SK-N-SH (cell line): ENCODE results near the gene PDE6G. TPM values are rescaled to one million over a fixed set of nuclear protein-coding genes. Genes with fewer than 3 reads are reported as not detected.

Experiments
- CTCF ChIA-PET: fragments of 300-600, 350-600 bp; formaldehyde crosslinking; extraction: SDS; loops from one replicate; lab custom pipeline; 2021; lab: Yijun Ruan, JAX
- POLR2A ChIA-PET: fragments of 350-600 bp; sonication (Branson Sonifier 250); formaldehyde crosslinking; extraction: SDS; loops from one replicate; lab custom pipeline; 2020; ENCODE audit warnings: antibody characterized with exemption, inconsistent platforms; lab: Yijun Ruan, JAX
- DNase-seq: peaks from one replicate; pipeline ENCODE4 v3.0.0; 2012
- H2AFZ ChIP-seq: fragments of 200-600 bp; sonication (generic); 2 replicates; pipeline ENCODE4 v1.8.1; 2016; ENCODE audit warnings: antibody characterized with exemption, mild to moderate bottlenecking, low read depth
- H3F3A ChIP-seq: fragments of 200-600 bp; sonication (generic); replicated peaks from 2 replicates; pipeline ENCODE3; 2016; ENCODE audit warnings: antibody characterized with exemption, mild to moderate bottlenecking; ENCODE audit not compliant: insufficient read depth
- H3K27ac ChIP-seq, 2 experiments: fragments of 200-500 bp in 1 of 2; fragments of 200-600 bp in 1 of 2; sonication (Bioruptor generic) in 1 of 2; sonication (generic), shearing (Covaris generic) in 1 of 2; 2 replicates each; pipeline versions ENCODE4 v1.5.1 to v1.6.1; 2014 to 2016; ENCODE audit warnings: low read depth in 2 of 2, inconsistent platforms in 1 of 2, low read length in 1 of 2, mild to moderate bottlenecking in 1 of 2, mixed read lengths in 1 of 2
- H3K27me3 ChIP-seq: fragments of 200-600 bp; sonication (generic), shearing (Covaris generic); 2 replicates; pipeline ENCODE4 v1.6.1; 2016; ENCODE audit warnings: mixed run types; ENCODE audit not compliant: insufficient read depth
- H3K36me3 ChIP-seq, 2 experiments: fragments of 200-500 bp in 1 of 2; fragments of 200-600 bp in 1 of 2; sonication (Bioruptor generic) in 1 of 2; sonication (generic) in 1 of 2; replicated peaks in 1 of 2; 2 replicates each; pipeline versions ENCODE3 to v1.5.1; 2014 to 2016; ENCODE audit warnings: low read length in 1 of 2, mild to moderate bottlenecking in 1 of 2; ENCODE audit not compliant: insufficient read depth in 2 of 2, control insufficient read depth in 1 of 2
- H3K4me1 ChIP-seq, 2 experiments: fragments of 200-500 bp in 1 of 2; fragments of 200-600 bp in 1 of 2; sonication (Bioruptor generic) in 1 of 2; sonication (generic), shearing (Covaris generic) in 1 of 2; 2 replicates each; pipeline versions ENCODE4 v1.5.1 to v1.6.1; 2014 to 2016; ENCODE audit warnings: low read depth in 1 of 2, low read length in 1 of 2, mixed run types in 1 of 2; ENCODE audit not compliant: insufficient read depth in 2 of 2, control insufficient read depth in 1 of 2
- H3K4me2 ChIP-seq: fragments of 200-600 bp; sonication (generic), shearing (Covaris generic); 2 replicates; pipeline ENCODE4 v1.6.1; 2017; ENCODE audit warnings: mixed run types
- H3K4me3 ChIP-seq, 2 experiments: fragments of 200-500 bp in 1 of 2; fragments of 200-600 bp in 1 of 2; sonication (Bioruptor generic) in 1 of 2; sonication (generic), shearing (Covaris generic) in 1 of 2; 2 replicates each; pipeline versions ENCODE4 v1.5.1 to v1.8.1; 2014 to 2016; ENCODE audit warnings: low read depth in 2 of 2, inconsistent platforms in 1 of 2, low read length in 1 of 2, mild to moderate bottlenecking in 1 of 2, mixed read lengths in 1 of 2, moderate library complexity in 1 of 2
- H3K79me2 ChIP-seq: fragments of 200-600 bp; sonication (generic); 2 replicates; pipeline ENCODE4 v1.8.1; 2017; ENCODE audit warnings: mild to moderate bottlenecking; ENCODE audit not compliant: insufficient read depth
- H3K9ac ChIP-seq: fragments of 200-600 bp; sonication (generic); 2 replicates; pipeline ENCODE4 v1.6.1; 2017; ENCODE audit warnings: mixed run types
- H3K9me2 ChIP-seq: fragments of 200-600 bp; sonication (generic); 2 replicates; pipeline ENCODE4 v1.6.1; 2017; ENCODE audit warnings: mixed run types
- H3K9me3 ChIP-seq: fragments of 200-600 bp; sonication (generic); 2 replicates; pipeline ENCODE4 v1.6.1; 2017; ENCODE audit warnings: mixed run types, mild to moderate bottlenecking, moderate library complexity
- H4K20me1 ChIP-seq: fragments of 200-600 bp; sonication (generic); 2 replicates; pipeline ENCODE4 v1.6.1; 2017; ENCODE audit warnings: mild to moderate bottlenecking, mixed run types; ENCODE audit not compliant: insufficient read depth
- CTCF ChIP-seq: fragments of 200-600 bp; sonication (generic); IDR thresholded peaks from 2 replicates; pipeline ENCODE4 v1.6.1; 2017; ENCODE audit warnings: antibody characterized with exemption, mild to moderate bottlenecking, moderate library complexity
- ELF1 ChIP-seq: IDR thresholded peaks from 2 replicates; pipeline ENCODE4 v1.4.0; 2012
- EP300 ChIP-seq, 2 experiments: IDR thresholded peaks; 2 replicates each; pipeline versions ENCODE4 v1.4.0 to v1.6.1; 2012; ENCODE audit warnings: borderline replicate concordance in 1 of 2, low read depth in 1 of 2, low read length in 1 of 2
- EZH2phosphoT487 ChIP-seq: fragments of 200-600 bp; sonication (generic); IDR thresholded peaks from 2 replicates; pipeline ENCODE4 v1.6.1; 2017; ENCODE audit warnings: low read depth, mixed run types, mild to moderate bottlenecking, antibody characterized with exemption, moderate library complexity, borderline replicate concordance
- FOSL2 ChIP-seq: IDR thresholded peaks from 2 replicates; pipeline ENCODE4 v1.4.0; 2012; ENCODE audit warnings: low read depth, mild to moderate bottlenecking, moderate library complexity, borderline replicate concordance
- FOXJ3 ChIP-seq: sonication (generic); formaldehyde crosslinking; IDR thresholded peaks from 2 replicates; pipeline ENCODE4 v1.5.1; 2020; ENCODE audit warnings: mild to moderate bottlenecking, missing genetic modification reagents
- FOXM1 ChIP-seq: IDR thresholded peaks from 2 replicates; pipeline ENCODE4 v1.4.0; 2012; ENCODE audit warnings: low read depth, mild to moderate bottlenecking
- GATA2 ChIP-seq: sonication (generic); formaldehyde crosslinking; IDR thresholded peaks from 2 replicates; pipeline ENCODE4 v1.5.0; 2020; ENCODE audit warnings: mild to moderate bottlenecking, missing genetic modification reagents
- JUND ChIP-seq: IDR thresholded peaks from 2 replicates; pipeline ENCODE4 v1.4.0; 2012
- MAX ChIP-seq: IDR thresholded peaks from 2 replicates; pipeline ENCODE4 v1.4.0; 2012; ENCODE audit warnings: low read depth
- MXI1 ChIP-seq: IDR thresholded peaks from 2 replicates; pipeline ENCODE4 v1.6.1; 2012; ENCODE audit warnings: mild to moderate bottlenecking, low read depth, low read length, improper control_type of control experiment
- PBX3 ChIP-seq: IDR thresholded peaks from 2 replicates; pipeline ENCODE4; 2012
- RAD21 ChIP-seq: IDR thresholded peaks from 2 replicates; pipeline ENCODE4 v1.6.1; 2012; ENCODE audit warnings: mild to moderate bottlenecking, low read length
- RCOR1 ChIP-seq: fragments of 150-350 bp; IDR thresholded peaks from 2 replicates; pipeline ENCODE4 v1.6.1; 2017; ENCODE audit warnings: antibody characterized with exemption, low read length
- RFX5 ChIP-seq: IDR thresholded peaks from 2 replicates; pipeline ENCODE4 v1.6.1; 2012; ENCODE audit warnings: mild to moderate bottlenecking, improper control_type of control experiment, low read length
- SIN3A ChIP-seq: IDR thresholded peaks from 2 replicates; pipeline ENCODE4 v1.6.1; 2012; ENCODE audit warnings: low read depth, mild to moderate bottlenecking, low read length, moderate library complexity, borderline replicate concordance
- TEAD4 ChIP-seq: IDR thresholded peaks from 2 replicates; pipeline ENCODE4 v1.4.0; 2012; ENCODE audit warnings: mild to moderate bottlenecking, borderline replicate concordance; ENCODE audit not compliant: insufficient read depth
- YY1 ChIP-seq: IDR thresholded peaks from 2 replicates; pipeline ENCODE4 v1.4.0; 2012; ENCODE audit warnings: low read depth, mild to moderate bottlenecking
- WGBS: methylation state at CpG from one replicate; pipeline ENCODE4 v1.1.6; 2017; ENCODE audit warnings: low lambda C conversion rate; 5-methylcytosine and 5-hydroxymethylcytosine counted together
- polyA plus RNA-seq, 3 experiments: library from polyadenylated mRNA; depleted of rRNA; stranded (reverse); fragments of >200 nt; gene quantifications; 2 replicates each; pipeline ENCODE4 v1.2.3, GENCODE V29; 2012

The PDE6G gene
- polyA plus RNA-seq, 1 of the 3 experiments (the other 2 are of a cell fraction): 5.0 TPM

GRCh38 chr17:81694810-81695209 lies 38.5 kb upstream of the PDE6G start:
- ChIA-PET CTCF (interaction anchor here (1.4 to 1.8 kb wide), 4 partner anchors 10 to 23 kb away, joined by 3 to 9 read pairs (median 4); no protein-coding TSS in a partner anchor), POLR2A (interaction anchor here (1.3 to 3.2 kb wide), 2 partner anchors 11 kb away, joined by 5 to 14 read pairs; partner anchors contain the start of genes ARL16 and HGS)
- no peak overlapping the region for H3K4me3 ChIP-seq
- H3F3A ChIP-seq: peaks cover 31% of the 10 kb centered on the region
- peaks cover 94% of the 10 kb centered on the region for H3K79me2 ChIP-seq
- H3K27me3 ChIP-seq: no peaks in the 10 kb centered on the region
- DNase-seq: no peak
- peaks cover 56% of the 10 kb centered on the region for H4K20me1 ChIP-seq
- no peaks in the 10 kb centered on the region for H3K9me2 ChIP-seq
- no peak overlapping the region for H3K27ac ChIP-seq
- TF ChIP-seq MXI1 (no peak), MAX (no peak), GATA2 (CRISPR knock-in tag) (no peak), FOXJ3 (CRISPR knock-in tag) (no peak), PBX3 (no peak), YY1 (no peak), FOXM1 (no peak), FOSL2 (no peak), JUND (no peak), EZH2phosphoT487 (no peak), RCOR1 (no peak), SIN3A (no peak), ELF1 (no peak), EP300 (IDR thresholded peaks at IDR 0.05; ENCODE audit: borderline replicate concordance in 1 of 2, low read depth in 1 of 2, low read length in 1 of 2) (no peak), RAD21 (no peak), CTCF (no peak), TEAD4 (no peak), RFX5 (no peak)
- H3K9ac ChIP-seq: no peak overlapping the region
- H3K4me2 ChIP-seq: no peak overlapping the region
- H3K4me1 ChIP-seq: no peaks in the 10 kb centered on the region
- no peak overlapping the region for H2AFZ ChIP-seq
- H3K9me3 ChIP-seq: no peaks in the 10 kb centered on the region
- H3K36me3 ChIP-seq: peaks cover 47 to 88% of the 10 kb centered on the region in 2 experiments
- WGBS: 98% methylated on average over 19 of the region's 19 CpGs
